SJCRH30 (cell line): ENCODE measurements around the gene ACTN4. TPM values are rescaled to one million over a fixed set of nuclear protein-coding genes. Genes with fewer than 3 reads are reported as not detected.
"Not testable (repeated sequence)": the region's sequence is repeated elsewhere in the genome, so short reads cannot be mapped to it uniquely, and the experiment has no call there.

Experiments
- DNase-seq, 2 experiments: peaks; one replicate each; pipeline ENCODE4 v3.0.0-alpha.2; 2015 to 2020
- H3K27ac ChIP-seq: fragments of 250-450 bp; sonication (Bioruptor Pico); 2 replicates; pipeline ENCODE4 v1.5.1; 2020; ENCODE audit warnings: mild to moderate bottlenecking, moderate library complexity
- H3K27me3 ChIP-seq: fragments of 250-450 bp; sonication (Bioruptor Pico); 2 replicates; pipeline ENCODE4 v1.5.1; 2020; ENCODE audit warnings: mild to moderate bottlenecking, moderate library complexity
- H3K36me3 ChIP-seq: fragments of 250-450 bp; sonication (Bioruptor Pico); 2 replicates; pipeline ENCODE4 v1.5.1; 2020; ENCODE audit warnings: mild to moderate bottlenecking, moderate library complexity
- H3K4me1 ChIP-seq: fragments of 250-450 bp; sonication (Bioruptor Pico); 2 replicates; pipeline ENCODE4 v1.5.1; 2020; ENCODE audit warnings: mild to moderate bottlenecking, moderate library complexity
- H3K4me3 ChIP-seq: fragments of 250-450 bp; sonication (Bioruptor Pico); 2 replicates; pipeline ENCODE4 v1.5.1; 2020; ENCODE audit warnings: mild to moderate bottlenecking, moderate library complexity
- H3K9me3 ChIP-seq: fragments of 250-450 bp; sonication (Bioruptor Pico); replicated peaks from 2 replicates; pipeline ENCODE4 v1.5.1; 2020; ENCODE audit warnings: mild to moderate bottlenecking, moderate library complexity
- total RNA-seq: library from RNA; depleted of rRNA; stranded (reverse); fragments of >200 nt; shearing (Covaris generic); gene quantifications from 2 replicates; pipeline ENCODE4 v1.2.3, GENCODE V29; 2014

The ACTN4 gene
- total RNA-seq, 1 experiment from 2014 or later, result 192 TPM

DNA sequence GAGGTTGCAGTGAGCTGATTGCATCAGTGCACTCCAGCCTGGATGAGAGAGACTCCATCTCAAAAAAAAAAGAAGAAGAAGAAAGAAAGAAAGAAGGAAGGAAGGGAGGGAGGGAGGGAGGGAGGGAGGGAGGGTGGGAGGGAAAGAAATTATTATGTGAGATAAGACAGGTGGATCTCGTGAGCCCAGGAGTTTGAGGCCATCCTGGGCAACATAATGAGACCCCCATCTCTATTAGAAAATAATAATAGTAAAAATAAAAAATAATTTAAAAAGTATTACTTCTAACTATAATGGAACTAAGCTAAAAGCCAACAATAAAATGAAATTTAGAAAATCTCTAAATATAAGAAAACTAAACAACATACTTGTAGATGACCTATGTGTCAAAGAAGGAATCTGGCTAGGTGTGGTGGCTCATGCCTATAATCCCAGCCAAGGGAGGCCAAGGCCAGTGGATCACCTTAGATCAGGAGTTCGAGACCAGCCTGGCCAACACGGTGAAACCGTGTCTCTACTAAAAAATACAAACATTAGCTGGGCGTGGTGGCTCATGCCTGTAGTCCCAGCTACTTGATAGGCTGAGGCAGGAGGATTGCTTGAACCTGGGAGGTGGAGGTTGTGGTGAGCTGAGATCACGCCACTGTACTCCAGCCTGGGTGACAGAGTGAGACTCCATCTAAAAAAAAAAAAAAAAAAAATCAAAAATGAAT, 113.5 kb downstream of the ACTN4 start:
- H3K4me3 ChIP-seq, H3K36me3 ChIP-seq, H3K9me3 ChIP-seq, DNase-seq, H3K4me1 ChIP-seq, H3K27me3 ChIP-seq, H3K27ac ChIP-seq: not testable (repeated sequence)

DNA sequence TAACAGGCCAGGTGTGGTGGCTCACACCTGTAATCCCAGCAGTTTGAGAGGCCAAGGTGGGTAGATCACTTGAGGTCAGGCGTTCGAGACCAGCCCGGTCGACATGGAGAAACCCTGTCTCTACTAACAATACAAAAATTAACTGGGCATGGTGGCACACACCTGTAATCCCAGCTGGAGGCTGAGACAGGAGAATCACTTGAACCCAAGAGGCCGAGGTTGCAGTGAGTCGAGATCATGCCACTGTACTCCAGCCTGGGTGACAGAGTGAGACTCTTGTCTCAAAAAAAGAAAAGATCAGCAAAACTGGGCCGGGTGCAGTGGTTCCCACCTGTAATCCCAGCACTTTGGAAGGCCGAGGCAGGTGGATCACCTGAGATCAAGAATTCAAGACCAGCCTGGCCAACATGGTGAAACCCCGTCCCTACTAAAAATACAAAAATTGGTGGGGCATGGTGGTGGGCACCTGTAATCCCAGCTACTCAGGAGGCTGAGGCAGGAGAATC, 114.5 kb downstream of the ACTN4 start:
- not testable (repeated sequence) for H3K9me3 ChIP-seq, H3K4me1 ChIP-seq, H3K27ac ChIP-seq, DNase-seq, H3K27me3 ChIP-seq, H3K36me3 ChIP-seq, H3K4me3 ChIP-seq

DNA sequence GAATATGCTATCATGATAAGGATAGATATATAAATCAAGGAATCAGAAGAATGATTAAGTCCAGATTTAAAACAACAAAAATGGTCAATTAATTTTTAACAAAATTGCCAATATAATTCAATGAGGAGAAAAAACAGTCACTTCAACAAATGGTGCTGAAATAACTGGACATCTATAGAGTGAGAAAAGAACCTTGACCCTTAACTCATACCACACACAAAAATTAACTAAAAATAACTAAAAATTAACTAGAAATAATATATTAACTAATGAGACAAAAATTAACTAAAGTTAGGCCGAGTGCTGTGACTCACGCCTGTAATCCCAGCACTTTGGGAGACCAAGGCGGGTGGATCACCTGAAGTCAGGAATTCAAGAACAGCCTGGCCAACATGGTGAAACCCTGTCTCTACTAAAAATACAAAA, 116.4 kb downstream of the ACTN4 start:
- Histone ChIP-seq H3K27me3 (no peaks in the 10 kb centered on the region), H3K4me1 (no peaks in the 10 kb centered on the region), H3K36me3 (no peaks in the 10 kb centered on the region), H3K9me3 (no peaks in the 10 kb centered on the region), H3K4me3 (no peak overlapping the region), H3K27ac (no peak overlapping the region)
- DNase-seq, result no peak

DNA sequence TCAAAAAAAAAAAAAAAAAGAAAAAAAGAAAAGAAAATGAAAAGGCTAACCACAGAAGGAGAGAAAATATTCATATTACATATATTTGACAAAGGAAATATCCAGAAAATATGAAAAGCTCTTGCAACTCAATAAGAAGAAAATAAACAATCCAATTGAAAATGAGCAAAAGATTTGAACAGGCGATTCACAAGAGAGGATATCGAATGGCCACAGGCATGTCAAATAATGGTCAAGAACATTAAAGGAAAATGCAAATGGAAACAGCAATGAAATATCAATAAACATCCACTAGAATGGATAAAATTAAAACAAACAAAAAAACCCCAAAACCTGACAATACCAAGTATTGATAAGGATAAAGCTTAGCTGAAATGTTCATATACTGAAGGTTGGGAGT, 117.8 kb downstream of the ACTN4 start:
- Histone ChIP-seq H3K36me3 (no peaks in the 10 kb centered on the region), H3K27ac (no peak overlapping the region), H3K4me1 (no peaks in the 10 kb centered on the region), H3K27me3 (no peaks in the 10 kb centered on the region), H3K9me3 (no peaks in the 10 kb centered on the region), H3K4me3 (no peak overlapping the region)
- no peak for DNase-seq

DNA sequence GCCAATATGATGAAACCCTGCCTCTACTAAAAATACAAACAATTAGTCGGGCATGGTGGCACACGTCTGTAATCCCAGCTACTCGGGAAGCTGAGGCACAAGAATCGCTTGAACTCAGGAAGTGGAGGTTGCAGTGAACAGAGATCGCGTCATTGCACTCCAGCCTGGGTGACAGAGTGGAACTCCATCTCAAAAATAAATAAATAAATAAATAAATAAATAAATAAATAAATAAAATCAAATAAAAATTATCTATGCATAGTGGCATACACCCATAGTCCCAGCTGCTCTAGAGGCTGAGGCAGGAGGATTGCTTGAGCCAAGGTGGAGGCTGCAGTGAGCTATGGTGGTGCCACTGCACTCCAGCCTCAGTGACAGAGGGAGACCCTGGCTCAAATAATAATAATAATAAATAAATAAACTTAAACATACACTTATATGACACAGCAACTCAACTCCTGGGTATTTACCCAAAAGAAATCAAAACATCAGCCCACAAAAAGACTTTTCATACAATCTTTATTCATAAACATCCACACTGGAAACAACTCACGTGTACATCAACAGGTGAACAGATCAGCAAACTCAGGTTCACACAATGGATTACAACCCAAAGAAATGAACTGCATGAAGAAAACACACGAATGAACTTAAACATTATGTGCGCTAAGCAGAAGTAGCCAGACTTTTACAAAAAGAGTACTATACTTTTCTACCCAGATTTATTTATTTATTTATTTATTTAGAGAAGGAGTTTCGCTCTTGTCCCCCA, 119.0 kb downstream of the ACTN4 start:
- Histone ChIP-seq H3K4me3 (no peak overlapping the region), H3K9me3 (no peaks in the 10 kb centered on the region), H3K4me1 (no peaks in the 10 kb centered on the region), H3K36me3 (no peaks in the 10 kb centered on the region), H3K27ac (no peak overlapping the region), H3K27me3 (no peaks in the 10 kb centered on the region)
- no peak for DNase-seq

DNA sequence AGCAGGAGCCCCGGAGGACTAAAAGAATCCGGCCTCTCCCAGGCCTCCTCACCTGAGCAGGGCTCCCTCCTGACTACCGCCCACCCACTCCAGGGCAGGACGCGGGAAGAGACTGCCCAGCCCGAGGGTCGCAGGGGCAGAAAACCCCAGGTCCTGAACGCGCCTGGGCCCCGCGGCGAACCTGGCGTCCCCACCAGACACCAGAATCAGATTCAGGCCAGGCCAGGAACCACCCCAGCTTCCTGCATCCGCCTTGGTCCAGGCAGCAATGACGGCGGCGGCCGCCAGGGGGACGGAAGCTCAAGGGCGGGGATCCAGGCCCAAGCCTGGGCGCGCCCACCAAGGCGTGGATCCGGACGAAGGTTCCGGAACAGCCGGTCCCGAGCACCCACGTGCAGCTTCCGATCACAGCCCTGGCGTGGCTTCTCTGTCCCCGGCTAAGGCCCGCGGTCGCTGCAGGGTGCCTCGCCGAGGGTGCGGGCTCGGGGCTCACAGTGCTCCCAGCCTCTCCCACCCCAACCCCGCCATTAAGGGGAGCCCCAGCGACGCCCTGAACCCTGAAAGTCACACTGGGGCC, 122.3 kb downstream of the ACTN4 start:
- no peak for DNase-seq
- no peaks in the 10 kb centered on the region for H3K36me3 ChIP-seq
- no peak overlapping the region for H3K27ac ChIP-seq
- no peaks in the 10 kb centered on the region for H3K9me3 ChIP-seq
- no peaks in the 10 kb centered on the region for H3K27me3 ChIP-seq
- H3K4me1 ChIP-seq, result no peaks in the 10 kb centered on the region
- no peak overlapping the region for H3K4me3 ChIP-seq

DNA sequence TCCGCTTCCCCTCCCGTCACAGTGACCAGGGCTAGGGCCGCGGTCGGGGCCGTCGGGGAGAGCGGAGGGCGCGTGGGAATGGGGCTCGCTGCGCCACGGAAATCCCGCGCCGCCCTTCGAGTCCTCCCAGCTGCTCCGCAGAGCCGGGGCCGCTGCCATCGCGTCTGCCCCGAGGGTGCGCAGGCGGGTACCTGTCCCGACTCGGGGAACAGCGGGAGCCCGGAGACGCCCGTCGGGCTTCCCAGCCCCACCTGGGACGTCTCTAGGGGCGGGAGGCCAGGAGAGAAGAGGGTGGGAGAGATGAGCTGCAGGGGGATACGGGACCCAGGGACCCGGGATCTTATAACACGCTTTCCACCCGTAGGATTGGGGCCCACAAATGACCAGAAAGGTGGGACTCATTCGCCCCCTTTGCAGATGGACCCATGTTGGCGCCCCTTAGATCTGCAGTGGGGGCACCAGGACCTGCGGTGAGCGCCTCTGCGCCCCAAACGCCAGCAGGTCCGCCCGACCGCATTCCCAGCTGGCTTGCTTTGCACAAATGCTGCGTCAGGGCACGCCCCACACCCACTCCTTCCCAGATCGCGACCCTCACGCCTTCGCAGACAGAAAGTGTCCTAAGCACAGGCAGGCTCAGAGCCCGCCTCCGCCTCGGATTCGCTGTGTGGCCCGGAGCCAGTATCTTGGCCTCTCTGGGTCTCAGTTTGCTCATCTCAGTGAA, 122.9 kb downstream of the ACTN4 start:
- H3K9me3 ChIP-seq, H3K4me1 ChIP-seq, H3K27ac ChIP-seq, DNase-seq, H3K4me3 ChIP-seq, H3K36me3 ChIP-seq, H3K27me3 ChIP-seq: not testable (repeated sequence)

DNA sequence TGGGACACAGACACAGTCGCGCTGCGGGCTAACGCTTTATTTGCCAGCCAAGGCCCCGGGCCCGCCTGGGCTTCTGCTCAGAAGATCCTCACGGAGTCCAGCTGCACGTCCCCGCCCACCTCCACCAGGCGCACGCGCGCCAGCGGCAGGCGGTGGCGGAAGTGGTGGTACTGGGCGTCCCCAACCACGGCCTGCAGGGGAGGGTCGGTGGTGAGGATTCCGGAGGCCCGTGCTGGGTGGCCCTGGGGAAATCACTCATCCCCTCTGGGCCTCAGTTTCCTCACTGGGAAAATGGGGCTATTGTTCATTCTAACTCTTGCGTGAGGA, 123.5 kb downstream of the ACTN4 start:
- H3K27ac ChIP-seq, DNase-seq, H3K9me3 ChIP-seq, H3K4me3 ChIP-seq, H3K36me3 ChIP-seq, H3K27me3 ChIP-seq, H3K4me1 ChIP-seq: not testable (repeated sequence)

DNA sequence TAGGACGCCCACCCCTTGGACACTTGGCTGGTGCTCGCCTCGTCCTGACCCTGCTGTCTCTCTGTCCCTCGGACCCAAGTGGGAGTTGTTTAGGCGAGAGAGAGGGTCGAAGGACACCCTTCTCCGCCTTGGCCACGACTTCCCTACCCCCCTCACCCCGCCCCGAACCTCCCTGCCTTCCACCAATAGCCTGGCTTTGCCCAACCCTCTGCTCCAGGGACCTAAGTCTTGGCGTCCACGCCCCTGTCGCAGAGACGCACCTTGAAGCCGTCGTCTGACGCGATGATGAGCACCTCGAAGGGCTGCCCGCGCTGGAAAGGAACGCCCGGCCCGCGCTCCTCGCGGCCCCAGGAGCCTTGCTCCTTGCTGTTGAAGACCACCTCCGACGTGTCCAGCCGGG, 124.1 kb downstream of the ACTN4 start:
- DNase-seq, H3K27ac ChIP-seq, H3K36me3 ChIP-seq, H3K9me3 ChIP-seq, H3K4me3 ChIP-seq, H3K27me3 ChIP-seq, H3K4me1 ChIP-seq: not testable (repeated sequence)

DNA sequence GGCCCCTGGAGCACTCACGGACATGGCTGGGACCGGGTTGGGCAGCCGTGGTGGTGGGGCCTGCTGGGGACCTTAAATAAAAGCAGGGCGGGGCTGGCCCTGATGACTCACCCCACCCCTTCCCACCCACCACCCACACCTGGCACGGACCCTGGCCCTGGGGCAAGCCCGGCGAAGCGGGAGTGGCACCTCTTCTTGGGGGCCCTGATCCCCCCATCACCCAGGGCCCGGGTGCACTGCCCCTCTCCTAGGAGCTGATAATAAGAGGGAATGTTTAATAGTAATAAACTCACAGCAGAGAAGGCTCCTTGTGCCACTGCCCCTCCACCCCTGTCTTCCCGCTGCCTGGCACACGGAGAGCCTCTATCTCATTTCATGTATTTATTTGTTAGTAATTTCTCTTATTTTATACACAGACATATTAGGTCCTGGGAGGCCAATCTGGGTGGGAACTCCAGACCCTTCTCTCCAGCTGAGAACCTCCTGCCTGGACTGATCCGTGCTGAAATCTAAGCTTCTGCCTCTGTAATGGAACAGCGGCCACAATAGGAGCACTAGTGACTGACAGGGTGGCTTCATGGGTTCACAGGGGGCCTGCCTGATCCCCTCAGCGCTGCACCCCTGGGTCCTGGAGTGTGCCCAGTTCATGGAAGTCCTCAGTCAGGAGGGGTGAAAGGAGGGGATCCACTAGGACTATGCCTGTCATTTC, 126.2 kb downstream of the ACTN4 start, which contains the start of gene LGALS7:
Gene LGALS7 (minus strand): TSS at position 49 of the 709 bp plus-strand sequence. CDS start 25 bp downstream, at position 24.
- no peak within 1 kb of the TSS for H3K27ac ChIP-seq
- no peak within 1 kb of the TSS for H3K4me3 ChIP-seq
- H3K27me3 ChIP-seq, result no peaks in the 10 kb centered on the region; the same call in 1 of the 2 replicates
- no peaks in the 10 kb centered on the region for H3K9me3 ChIP-seq
- no peaks in the 10 kb centered on the region for H3K36me3 ChIP-seq
- H3K4me1 ChIP-seq, result no peaks in the 10 kb centered on the region
- no peak for DNase-seq

DNA sequence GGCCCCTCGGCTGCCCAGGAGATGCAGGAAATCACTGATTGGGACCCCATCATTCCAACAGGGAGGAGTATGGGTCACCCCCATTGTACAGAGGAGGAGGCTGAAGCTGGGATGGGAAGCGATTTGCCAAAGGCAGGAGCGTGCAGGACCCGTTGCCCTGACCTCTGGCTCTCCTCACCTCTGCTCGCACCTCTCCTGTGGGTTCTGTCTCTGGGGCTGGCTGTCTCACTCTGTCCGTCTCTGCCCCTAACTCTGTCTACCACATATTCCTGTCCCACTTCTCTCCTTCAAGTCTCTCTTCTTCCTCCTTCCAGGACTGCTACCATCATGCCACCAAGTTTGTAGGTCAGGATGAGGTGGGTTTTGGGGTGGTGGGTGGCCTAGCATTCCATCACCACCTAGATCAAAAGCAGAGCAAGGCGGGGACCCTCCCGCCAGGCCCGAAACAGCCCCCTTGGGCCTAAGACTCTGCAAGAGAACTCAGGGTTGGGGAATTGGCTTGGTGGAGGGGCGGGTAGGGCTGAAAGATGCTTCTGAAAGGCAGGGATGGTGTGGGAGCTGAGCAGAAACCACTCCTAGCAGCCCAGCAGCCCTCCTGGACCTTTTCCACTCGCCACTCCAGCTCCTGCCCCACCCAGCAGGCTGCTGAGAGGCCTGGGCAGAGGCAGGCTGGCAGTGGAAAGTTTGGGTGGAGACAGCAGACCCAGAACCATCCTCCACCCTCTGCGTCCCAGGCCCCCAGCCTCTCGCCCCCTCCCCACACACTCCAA, 126.9 kb downstream of the ACTN4 start:
- H3K27me3 ChIP-seq, result no peaks in the 10 kb centered on the region; the same call in 1 of the 2 replicates
- no peaks in the 10 kb centered on the region for H3K36me3 ChIP-seq
- DNase-seq, result no peak
- H3K9me3 ChIP-seq, result no peaks in the 10 kb centered on the region
- no peak overlapping the region for H3K4me3 ChIP-seq
- no peaks in the 10 kb centered on the region for H3K4me1 ChIP-seq
- H3K27ac ChIP-seq, result no peak overlapping the region

DNA sequence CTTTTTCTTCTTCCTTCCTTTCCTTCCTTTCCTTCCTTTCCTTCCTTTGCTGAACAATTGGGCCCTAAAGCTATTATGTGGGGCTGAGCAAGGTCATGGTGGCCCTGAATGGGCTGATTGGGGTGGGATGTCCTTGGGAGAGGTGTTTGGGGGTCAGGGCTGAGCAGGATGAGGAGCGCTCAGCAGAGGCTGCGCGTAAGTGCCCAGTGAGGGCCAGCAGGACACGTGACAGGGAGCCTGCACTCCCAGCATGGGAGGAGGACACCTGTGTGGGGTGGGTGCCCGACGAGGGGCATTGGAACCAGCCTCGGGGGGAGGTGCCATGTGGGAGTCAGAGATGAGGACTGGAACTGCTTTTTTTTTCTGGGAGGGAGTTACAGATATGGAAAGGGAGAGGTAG, 131.3 kb downstream of the ACTN4 start:
- Histone ChIP-seq H3K4me3 (no peak overlapping the region), H3K9me3 (no peaks in the 10 kb centered on the region), H3K36me3 (no peaks in the 10 kb centered on the region)

DNA sequence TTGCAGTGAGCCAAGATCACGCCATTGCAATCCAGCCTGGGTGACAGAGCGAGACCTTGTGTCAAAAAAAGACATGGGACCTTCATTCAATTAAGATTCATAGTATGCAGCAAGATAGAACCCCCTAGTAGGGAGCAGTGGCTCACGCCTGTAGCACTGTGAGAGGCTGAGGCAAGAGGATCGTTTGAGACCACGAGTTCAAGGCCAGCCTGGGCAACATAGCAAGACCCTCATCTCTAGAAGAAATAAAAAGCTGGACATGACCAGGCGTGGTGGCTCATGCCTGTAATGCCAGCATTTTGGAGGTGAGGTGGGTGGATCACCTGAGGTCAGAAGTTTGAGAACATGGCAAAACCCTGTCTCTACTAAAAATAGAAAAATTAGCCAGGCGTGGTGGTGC, 133.0 kb downstream of the ACTN4 start:
- Histone ChIP-seq H3K4me1 (no peaks in the 10 kb centered on the region), H3K36me3 (no peaks in the 10 kb centered on the region), H3K27me3 (peaks cover 6% of the 10 kb centered on the region; the same call in 1 of the 2 replicates), H3K4me3 (no peak overlapping the region), H3K9me3 (no peaks in the 10 kb centered on the region), H3K27ac (no peak overlapping the region)
- no peak for DNase-seq

More for the DNA sequence above, 131.3 kb downstream of the ACTN4 start:
- Histone ChIP-seq H3K4me1 (no peaks in the 10 kb centered on the region), H3K27me3 (peaks cover 6% of the 10 kb centered on the region; the same call in 1 of the 2 replicates), H3K27ac (no peak overlapping the region)
- no peak for DNase-seq

DNA sequence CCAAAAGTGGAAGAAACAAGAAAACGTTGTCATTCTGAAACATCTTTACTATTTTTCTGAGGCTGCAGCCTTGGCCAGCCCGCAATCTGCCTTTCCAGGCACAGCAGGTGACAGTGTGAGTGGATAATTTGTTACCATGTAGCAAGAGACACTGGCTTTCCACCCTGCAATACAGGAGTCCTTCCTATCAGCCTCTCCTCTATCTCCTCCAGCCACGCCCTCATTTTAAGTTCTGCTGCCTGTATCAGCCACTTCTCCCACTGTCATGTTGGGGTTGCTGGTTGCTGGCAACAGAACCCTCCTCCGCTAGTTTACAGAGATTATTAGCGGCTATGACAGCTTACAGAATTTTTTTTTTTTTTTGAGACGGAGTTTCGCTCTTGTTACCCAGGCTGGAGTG, 133.6 kb downstream of the ACTN4 start:
- Histone ChIP-seq H3K4me1 (no peaks in the 10 kb centered on the region), H3K27ac (no peak overlapping the region), H3K4me3 (no peak overlapping the region), H3K36me3 (no peaks in the 10 kb centered on the region), H3K9me3 (no peaks in the 10 kb centered on the region), H3K27me3 (peaks cover 6% of the 10 kb centered on the region; the same call in 1 of the 2 replicates)
- DNase-seq, result no peak
